ENCODE results near the gene HOXD8. TPM values are rescaled to one million over a fixed set of nuclear protein-coding genes. Genes with fewer than 3 reads are reported as not detected.

Gene HOXD8
- total RNA-seq, 1 experiment from 2014 or later = not detected

DNA sequence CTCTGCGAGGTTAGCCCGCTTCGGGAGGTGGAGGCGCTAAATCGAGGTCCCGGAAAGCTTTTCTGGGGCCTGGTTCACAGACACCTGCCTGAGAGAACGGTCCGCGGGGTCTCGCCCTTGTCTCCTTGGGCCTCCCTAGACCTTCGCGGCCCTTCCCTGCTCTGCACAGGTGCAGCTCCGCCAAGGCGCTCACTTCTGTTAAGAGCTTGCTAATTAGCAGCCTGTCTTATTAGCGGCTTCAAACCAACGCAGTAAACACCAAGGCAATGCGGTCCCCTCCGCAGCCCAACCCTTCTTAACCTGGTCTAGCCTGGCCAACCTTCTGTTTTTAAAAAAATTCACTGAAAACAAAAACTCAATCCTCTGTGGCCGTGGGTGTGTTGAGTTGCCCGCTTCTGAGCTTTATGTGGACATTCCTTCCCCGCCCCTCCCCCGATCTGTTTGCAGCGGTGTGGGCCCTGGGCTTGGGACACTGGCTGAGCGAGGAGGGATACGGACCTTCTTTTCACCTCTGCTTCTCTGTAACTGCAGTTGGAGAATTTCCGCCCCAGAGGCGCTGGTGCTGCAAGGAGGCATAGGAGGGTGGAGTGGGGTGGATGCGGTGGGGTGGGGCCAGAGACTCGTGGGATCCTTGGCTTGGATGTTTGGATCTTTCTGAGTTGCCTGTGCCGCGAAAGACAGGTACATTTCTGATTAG is 18.4 kb downstream of the HOXD8 start:
- TF ChIP-seq, protein P1, sequence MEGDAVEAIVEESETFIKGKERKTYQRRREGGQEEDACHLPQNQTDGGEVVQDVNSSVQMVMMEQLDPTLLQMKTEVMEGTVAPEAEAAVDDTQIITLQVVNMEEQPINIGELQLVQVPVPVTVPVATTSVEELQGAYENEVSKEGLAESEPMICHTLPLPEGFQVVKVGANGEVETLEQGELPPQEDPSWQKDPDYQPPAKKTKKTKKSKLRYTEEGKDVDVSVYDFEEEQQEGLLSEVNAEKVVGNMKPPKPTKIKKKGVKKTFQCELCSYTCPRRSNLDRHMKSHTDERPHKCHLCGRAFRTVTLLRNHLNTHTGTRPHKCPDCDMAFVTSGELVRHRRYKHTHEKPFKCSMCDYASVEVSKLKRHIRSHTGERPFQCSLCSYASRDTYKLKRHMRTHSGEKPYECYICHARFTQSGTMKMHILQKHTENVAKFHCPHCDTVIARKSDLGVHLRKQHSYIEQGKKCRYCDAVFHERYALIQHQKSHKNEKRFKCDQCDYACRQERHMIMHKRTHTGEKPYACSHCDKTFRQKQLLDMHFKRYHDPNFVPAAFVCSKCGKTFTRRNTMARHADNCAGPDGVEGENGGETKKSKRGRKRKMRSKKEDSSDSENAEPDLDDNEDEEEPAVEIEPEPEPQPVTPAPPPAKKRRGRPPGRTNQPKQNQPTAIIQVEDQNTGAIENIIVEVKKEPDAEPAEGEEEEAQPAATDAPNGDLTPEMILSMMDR (IDR thresholded peaks at IDR 0.05; ENCODE audit: unreplicated experiment) = no peak
- no peaks in the 10 kb centered on the region for H3K4me1 Mint-ChIP-seq (ENCODE audit: insufficient read depth, unreplicated experiment)
- no peak for DNase-seq (ENCODE audit: unreplicated experiment)
- H3K27me3 Mint-ChIP-seq (ENCODE audit: insufficient read depth, unreplicated experiment) = no peaks in the 10 kb centered on the region
- ChIA-PET POLR2A (no interaction called here), CTCF (interaction anchor here (0.8 to 3.0 kb wide), 2 partner anchors 406 to 999 kb away, joined by 4 to 12 read pairs; no protein-coding TSS in a partner anchor)
- no TSS peak for BruUV-seq (replicated peaks)
- H3K9me3 Mint-ChIP-seq (ENCODE audit: unreplicated experiment) = no peaks in the 10 kb centered on the region
- H3K4me3 Mint-ChIP-seq (ENCODE audit: unreplicated experiment) = no peak overlapping the region
- H3K36me3 Mint-ChIP-seq (ENCODE audit: insufficient read depth, unreplicated experiment) = no peaks in the 10 kb centered on the region
- H3K27ac Mint-ChIP-seq (ENCODE audit: low read depth, unreplicated experiment) = no peak overlapping the region
- intact Hi-C loops (cut with micrococcal nuclease) = loop anchor here (10.0 kb wide), 1 partner anchor 167 kb away; no protein-coding TSS in a partner anchor

DNA sequence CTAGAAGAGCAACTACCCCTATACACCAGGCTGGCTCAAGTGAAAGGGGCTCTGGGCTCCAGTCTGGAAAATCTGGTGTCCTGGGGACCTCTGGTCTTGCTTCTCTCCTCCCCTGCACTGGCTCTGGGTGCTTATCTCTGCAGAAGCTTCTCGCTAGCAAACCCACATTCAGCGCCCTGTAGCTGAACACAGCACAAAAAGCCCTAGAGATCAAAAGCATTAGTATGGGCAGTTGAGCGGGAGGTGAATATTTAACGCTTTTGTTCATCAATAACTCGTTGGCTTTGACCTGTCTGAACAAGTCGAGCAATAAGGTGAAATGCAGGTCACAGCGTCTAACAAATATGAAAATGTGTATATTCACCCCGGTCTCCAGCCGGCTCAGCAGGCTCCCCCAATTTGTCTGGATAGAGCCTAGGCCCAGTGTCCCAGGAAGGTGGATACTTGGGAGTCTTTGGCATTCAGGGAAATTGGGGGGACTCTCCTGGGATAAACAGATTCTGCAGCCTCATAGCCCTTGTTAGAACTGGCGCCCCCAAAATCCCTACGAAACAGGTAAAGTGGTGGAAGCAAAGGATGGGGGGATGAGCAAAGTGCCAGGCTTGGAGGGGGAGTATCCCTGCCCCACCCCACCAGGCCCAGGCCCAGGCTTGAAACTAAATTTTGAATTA is 19.4 kb downstream of the HOXD8 start:
- no peak overlapping the region for H3K27ac Mint-ChIP-seq (ENCODE audit: low read depth, unreplicated experiment)
- H3K27me3 Mint-ChIP-seq (ENCODE audit: insufficient read depth, unreplicated experiment) = no peaks in the 10 kb centered on the region
- DNase-seq (ENCODE audit: unreplicated experiment) = no peak
- H3K4me3 Mint-ChIP-seq (ENCODE audit: unreplicated experiment) = no peak overlapping the region
- no TSS peak for BruUV-seq (replicated peaks)
- H3K9me3 Mint-ChIP-seq (ENCODE audit: unreplicated experiment) = no peaks in the 10 kb centered on the region
- intact Hi-C loops (cut with micrococcal nuclease) = loop anchor here (10.0 kb wide), 1 partner anchor 166 kb away; no protein-coding TSS in a partner anchor
- no peaks in the 10 kb centered on the region for H3K4me1 Mint-ChIP-seq (ENCODE audit: insufficient read depth, unreplicated experiment)
- ChIA-PET CTCF (interaction anchor here (0.6 to 3.0 kb wide), 2 partner anchors 107 to 405 kb away, joined by 3 to 12 read pairs; no protein-coding TSS in a partner anchor), POLR2A (no interaction called here)
- no peaks in the 10 kb centered on the region for H3K36me3 Mint-ChIP-seq (ENCODE audit: insufficient read depth, unreplicated experiment)
- TF ChIP-seq, protein P1 (IDR thresholded peaks at IDR 0.05; ENCODE audit: unreplicated experiment) = no peak

DNA sequence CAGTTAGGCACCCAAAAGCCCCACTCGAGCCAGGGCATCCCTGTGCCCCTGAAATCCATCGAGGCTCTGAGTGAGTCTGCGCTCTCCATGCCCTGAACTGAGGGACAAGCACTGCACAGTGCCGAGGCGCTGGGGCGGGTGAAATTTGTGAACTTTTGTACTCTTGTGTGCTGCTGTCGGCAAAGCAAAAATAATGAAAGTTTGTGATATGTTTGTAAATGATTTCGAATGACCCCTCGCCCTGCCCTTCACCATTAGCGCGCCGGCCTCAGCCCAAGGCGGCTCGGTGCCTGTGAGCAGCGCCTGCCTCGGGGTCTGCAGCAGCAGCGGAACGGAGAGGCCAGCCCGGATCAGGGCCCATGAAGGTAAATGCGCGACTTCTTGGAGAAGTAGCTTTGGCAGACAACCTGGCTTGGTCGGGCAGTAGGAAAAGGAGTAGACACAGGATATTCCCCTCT is 20.0 kb downstream of the HOXD8 start:
- Mint-ChIP-seq H3K36me3 (ENCODE audit: insufficient read depth, unreplicated experiment) (no peaks in the 10 kb centered on the region), H3K27me3 (ENCODE audit: insufficient read depth, unreplicated experiment) (no peaks in the 10 kb centered on the region), H3K4me1 (ENCODE audit: insufficient read depth, unreplicated experiment) (no peaks in the 10 kb centered on the region), H3K27ac (ENCODE audit: low read depth, unreplicated experiment) (no peak overlapping the region), H3K4me3 (ENCODE audit: unreplicated experiment) (no peak overlapping the region), H3K9me3 (ENCODE audit: unreplicated experiment) (no peaks in the 10 kb centered on the region)
- CTCF ChIA-PET = interaction anchor here (3.0 kb wide), 1 partner anchor 404 kb away, joined by 12 read pairs; no protein-coding TSS in a partner anchor
- BruUV-seq (replicated peaks) = no TSS peak
- TF ChIP-seq, protein P1 (IDR thresholded peaks at IDR 0.05; ENCODE audit: unreplicated experiment) = no peak
- intact Hi-C loops (cut with micrococcal nuclease) = loop anchor here (10.0 kb wide), 1 partner anchor 165 kb away; no protein-coding TSS in a partner anchor
- no peak for DNase-seq (ENCODE audit: unreplicated experiment)
- POLR2A ChIA-PET = no interaction called here

- CTCF ChIA-PET = interaction anchor here (1.0 to 3.0 kb wide), 4 partner anchors 17 to 502 kb away, joined by 3 to 12 read pairs (median 8); no protein-coding TSS in a partner anchor
- POLR2A ChIA-PET = no interaction called here
- TF ChIP-seq, protein P1 (IDR thresholded peaks at IDR 0.05; ENCODE audit: unreplicated experiment) = no peak
- Mint-ChIP-seq H3K27me3 (ENCODE audit: insufficient read depth, unreplicated experiment) (no peaks in the 10 kb centered on the region), H3K36me3 (ENCODE audit: insufficient read depth, unreplicated experiment) (no peaks in the 10 kb centered on the region), H3K4me1 (ENCODE audit: insufficient read depth, unreplicated experiment) (no peaks in the 10 kb centered on the region), H3K27ac (ENCODE audit: low read depth, unreplicated experiment) (no peak overlapping the region), H3K4me3 (ENCODE audit: unreplicated experiment) (no peak overlapping the region), H3K9me3 (ENCODE audit: unreplicated experiment) (no peaks in the 10 kb centered on the region)
- DNase-seq (ENCODE audit: unreplicated experiment) = no peak
- intact Hi-C loops (cut with micrococcal nuclease) = loop anchor here (10.0 kb wide), 1 partner anchor 165 kb away; no protein-coding TSS in a partner anchor
- BruUV-seq (replicated peaks) = no TSS peak
Observed at GRCh38 chr2:176149939-176150583, 20.6 kb downstream of the HOXD8 start.

Measured in MCF 10A (cell line).